GM18526 (cell line): ENCODE data around the gene HMG20A.

Experiments used
- POLR2A ChIP-seq: IDR thresholded peaks from 3 replicates; pipeline ENCODE4 v1.6.1; 2011; ENCODE audit not compliant: insufficient read length; ENCODE audit errors: extremely low read depth

Gene HMG20A

DNA sequence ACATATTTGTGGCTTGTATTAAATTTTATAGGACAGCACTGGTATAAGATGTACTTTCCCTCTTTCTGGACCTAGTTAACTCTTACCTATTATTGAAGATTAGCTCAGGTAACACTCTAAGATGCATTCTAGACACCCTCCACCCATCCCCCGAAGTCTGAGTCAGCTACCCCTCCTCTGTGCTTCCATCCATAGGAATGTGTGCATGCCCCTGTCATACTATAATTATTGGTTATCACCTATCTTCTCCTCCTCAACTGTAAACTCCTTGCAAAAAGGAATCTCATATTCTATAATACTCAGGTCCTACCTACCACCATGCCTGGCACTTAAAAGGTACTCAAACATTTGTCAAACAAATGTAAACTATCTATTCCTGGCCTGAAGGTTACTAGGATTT is 3.7 kb upstream of the HMG20A start:
- TF ChIP-seq POLR2A: no peak

DNA sequence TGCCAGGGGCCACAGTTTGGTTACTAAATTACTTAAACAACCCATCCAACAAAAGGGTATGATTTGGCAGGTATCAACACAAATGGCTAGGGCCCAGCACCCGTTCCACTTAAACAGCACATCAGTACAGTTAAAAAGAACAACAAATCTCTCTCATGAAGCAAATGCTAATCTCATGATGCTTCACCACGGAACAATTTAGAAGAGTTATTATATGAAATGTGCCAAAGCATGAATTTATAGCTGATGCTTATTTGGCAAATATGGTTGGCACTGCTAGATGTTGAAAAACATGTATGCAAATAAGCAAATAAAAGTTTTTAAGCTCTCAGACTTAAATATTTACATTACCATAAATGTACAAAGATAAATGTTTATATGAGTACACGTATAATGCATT is 3.1 kb upstream of the HMG20A start:
- no peak for TF ChIP-seq POLR2A

DNA sequence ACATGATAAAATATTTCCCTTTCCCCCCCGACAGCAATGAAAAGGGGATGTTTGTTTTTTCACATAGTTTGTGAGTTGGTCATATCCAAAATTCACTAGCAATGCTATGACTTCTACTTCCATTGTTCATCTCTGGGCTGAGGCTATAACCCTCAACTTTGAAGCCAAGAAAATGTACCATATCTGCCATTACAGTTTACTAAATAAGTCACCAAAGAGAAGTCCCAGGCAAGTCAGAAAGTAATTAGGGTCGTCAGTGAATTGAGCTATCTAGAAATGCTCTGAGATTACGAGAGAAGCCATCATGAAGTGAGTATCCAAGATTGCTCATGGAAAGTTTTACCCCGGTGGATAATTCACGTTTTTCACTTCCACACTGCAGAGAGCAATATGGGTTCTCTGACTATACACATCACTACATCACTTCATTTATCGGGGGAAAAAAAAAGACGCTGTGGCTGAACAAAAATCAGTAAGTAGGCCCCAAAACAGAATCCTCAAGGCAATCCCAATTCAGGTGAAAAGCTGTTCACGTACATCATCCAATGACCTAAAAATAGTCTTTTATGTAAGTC is 2.2 kb upstream of the HMG20A start:
- no peak for TF ChIP-seq POLR2A

DNA sequence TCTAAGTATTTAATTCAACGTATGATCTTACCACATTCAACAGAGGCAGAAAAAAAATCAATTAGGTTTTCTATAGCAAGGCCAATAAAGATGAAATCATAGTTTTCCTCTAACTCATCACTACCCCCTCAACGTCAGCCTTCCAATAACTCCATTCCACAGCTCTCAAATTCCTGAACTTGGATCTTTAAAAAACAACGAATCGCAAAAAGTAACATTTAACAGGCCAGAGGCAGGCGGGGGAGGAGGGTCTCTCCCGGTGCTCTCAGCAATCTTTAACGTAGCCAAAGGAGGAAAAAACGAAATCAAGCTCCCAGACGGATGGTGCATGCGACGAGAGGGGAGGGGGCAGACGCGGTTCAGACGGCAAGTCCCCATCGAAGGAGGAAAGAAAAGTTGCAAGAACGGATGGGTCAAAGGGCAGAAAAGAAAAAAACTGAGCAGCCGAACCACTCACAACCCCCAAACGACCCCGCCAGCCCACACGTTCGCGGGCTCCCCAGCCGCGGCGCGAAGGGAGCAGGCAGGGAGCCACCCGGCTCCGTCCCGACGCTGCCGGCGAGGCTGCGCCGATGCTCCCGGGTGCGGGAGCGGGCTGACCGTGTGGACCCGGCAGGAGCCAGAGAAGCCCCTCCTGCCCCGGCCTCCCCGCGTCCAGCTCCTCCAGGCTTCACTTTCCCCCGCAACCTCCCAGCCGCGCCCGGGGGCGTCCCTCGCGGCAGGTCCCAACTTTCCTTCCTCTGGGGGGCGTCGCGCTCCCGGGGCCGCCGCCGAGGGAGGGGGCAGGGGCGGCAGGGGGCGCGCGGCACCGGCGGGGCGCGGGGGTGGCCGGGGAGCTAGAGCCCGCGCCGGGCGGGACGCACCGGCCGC is 1.5 kb upstream of the HMG20A start:
- no peak for TF ChIP-seq POLR2A

DNA sequence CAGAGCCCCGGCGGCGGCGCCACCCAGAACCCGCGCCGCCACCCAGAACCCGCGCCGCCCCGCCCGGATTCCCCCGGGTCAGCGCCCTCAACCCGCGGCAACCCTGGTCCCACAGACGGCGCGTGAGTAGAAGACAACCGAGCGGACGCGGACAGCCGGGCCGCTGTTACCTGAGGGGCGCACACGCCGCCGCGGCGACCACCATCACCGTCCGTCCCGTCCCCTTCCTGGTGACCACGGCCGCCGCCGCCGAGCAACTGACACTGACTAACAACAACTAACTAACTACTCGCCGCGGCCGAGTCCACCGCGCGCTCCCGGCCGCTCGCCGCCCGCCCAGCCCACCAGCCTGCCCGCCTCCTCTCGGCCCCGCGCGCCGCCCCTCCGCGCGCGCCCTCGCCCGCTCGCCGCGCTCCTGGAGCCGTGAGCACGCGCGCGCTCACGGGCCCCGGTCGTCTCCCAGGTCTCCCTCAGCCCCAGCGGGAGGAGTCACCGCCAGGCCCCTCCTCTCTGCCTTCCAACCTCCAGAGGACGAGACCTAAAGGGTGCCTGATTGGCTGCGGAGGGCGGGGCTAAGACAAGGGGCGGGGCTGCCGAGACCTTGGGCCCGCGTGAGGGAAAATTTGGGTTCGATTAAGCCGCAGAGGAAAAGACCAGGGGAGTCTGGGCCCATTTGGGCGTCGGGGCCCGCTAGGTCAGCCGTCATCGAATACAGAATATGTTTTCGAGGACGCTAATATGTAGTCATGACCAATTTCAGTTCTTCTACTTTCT is 665 bp upstream of the HMG20A start, which contains the start of gene PEAK1:
PEAK1 (minus strand) TSS at position 269 of the 774 bp plus-strand sequence. CDS start 238,178 bp downstream, outside the sequence.
- TF ChIP-seq POLR2A: peak; percentile 59

DNA sequence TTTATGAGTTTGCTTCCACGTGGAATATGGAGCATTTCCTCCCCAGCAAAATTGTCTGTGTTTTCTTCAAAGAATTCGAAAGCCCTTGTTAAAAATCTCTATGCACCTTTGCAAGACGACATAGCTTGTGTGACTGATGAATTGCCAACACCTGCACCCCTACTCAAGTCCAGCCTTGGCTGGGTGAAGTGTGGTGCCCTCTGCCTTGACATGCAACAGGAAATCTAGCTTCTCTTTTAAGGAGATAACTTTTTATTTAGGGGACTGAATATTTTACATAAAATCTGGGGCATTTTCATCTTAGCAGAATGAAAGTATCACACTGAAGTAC is 647 bp downstream of the HMG20A start:
- TF ChIP-seq POLR2A: no peak

DNA sequence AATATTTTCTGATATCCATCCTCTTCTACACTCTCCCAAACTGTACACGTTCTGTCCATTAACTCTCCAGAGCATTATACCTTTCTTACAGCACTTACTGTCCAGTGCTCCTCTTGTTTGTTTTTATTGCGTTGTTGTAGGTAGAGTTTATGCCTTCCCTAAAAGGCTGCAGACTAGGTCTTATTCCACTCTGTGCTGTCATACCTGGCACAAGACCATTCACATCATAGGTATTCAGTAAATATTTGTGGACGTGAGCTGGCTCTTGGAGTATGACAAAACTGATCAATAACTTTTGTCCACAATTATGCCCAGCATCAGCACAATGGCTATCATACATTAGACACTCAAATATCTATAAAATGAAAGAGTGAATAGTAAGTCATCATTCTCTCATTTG is 4.4 kb downstream of the HMG20A start:
- TF ChIP-seq POLR2A: no peak

DNA sequence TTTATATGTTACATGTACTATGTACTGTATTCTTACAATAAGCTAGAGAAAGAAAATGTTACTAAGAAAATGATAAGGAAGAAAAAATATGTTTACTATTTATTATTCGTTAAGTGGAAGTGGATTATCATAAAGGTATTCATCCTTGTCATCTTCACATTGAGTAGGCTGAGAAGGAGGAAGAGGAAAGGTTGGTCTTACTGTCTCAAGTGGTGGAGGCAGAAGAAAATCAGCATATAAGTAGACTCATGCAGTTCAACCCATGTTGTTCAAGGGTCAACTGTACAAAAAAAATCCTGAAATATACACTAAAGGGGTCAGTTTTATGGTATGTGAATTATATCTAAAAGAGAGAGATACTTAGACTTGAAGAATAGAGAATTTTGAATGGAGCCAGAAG is 5.7 kb downstream of the HMG20A start:
- TF ChIP-seq POLR2A: no peak

DNA sequence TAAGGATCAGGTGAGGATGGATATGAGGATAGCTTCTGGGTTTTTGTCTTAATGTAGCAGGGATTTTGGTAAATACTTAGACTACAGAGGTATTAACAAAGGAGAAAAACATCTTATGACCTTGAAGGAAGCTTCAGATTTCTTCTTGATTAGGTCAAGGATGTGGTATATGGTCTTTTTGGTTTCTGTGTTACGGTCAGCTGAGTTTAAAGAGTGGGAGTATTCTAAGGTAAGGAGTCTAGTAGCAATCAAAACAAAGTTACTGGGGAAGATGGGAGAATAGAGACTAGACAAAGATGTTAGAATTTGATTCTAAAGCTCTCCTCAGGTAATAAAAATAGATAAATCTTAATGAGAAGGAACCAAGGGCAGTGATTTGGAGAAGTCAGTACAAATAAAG is 6.2 kb downstream of the HMG20A start:
- no peak for TF ChIP-seq POLR2A

DNA sequence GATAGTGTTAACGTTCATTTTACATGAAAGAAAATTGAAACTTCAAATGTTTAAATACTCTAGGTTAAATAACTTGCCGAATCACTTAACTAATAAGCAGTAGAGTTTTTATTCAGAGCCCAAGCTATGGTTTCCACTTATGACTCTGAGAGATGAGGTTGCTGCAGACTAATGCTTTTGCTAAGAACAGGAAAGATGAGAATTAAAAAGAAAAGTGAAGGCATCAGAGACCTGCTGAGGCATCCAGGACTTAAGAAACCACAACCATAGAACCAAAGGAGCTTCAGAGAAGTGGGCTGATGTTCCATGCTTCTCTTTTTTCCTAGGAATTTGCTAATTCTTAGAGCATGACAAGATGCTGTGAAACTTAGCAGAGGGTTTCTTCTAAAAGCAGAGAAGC is 9.5 kb downstream of the HMG20A start:
- TF ChIP-seq POLR2A: no peak

DNA sequence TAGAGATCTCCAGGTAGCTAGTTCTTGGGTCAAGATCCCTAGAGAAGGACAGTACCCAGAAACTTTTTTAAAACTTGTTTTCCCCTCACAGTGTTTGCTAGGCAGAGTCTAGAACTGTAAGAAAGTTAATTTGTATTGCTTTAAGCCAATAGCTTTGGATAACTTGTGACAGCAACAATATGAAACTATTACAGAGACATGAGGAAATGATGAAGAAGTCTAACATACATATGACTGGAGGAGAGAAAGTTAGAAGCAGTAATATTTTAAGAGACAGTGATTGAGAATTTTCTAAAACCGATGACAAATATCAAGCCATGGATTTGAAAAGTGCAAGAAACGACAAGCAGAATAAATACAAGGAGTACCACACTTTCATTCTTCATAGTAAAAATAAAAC is 10.0 kb downstream of the HMG20A start:
- no peak for TF ChIP-seq POLR2A

DNA sequence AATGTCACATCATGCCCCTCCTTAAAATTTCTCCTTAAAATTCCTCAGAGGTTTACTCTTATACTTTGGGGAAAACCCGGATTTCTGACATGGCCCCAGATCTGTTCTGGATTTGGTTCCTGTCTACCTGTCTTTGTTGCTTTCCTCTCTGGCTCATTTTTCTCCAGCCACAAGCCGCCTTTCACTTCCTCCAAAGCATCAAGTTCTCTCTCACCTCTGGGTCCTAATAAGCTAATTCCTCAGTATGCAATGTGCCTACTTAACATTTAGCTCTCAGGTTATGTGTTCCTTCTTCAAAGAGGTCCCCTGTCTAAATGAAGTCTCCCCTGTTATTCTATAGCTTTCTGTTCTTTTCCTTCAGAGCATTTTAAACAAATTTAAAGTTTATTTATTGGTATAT is 16.1 kb downstream of the HMG20A start:
- TF ChIP-seq POLR2A: no peak

DNA sequence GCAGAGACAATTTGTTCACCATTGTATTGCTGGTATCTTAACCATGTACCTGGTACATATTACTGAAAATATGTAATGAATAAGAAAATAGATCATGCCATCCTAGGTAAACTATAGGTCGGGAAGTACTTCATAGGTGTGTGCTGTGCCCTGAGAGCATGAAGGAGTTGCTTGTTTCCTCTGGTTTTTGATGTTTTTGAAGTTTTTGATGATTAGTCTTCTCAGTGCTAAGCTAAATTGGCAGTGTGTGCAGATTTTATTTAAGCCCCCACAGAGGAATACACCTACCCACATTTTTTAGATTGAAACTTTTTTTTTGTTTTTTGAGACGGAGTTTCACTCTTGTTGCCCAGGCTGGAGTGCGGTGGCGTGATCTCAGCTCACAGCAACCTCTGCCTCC is 16.6 kb downstream of the HMG20A start:
- TF ChIP-seq POLR2A: no peak

DNA sequence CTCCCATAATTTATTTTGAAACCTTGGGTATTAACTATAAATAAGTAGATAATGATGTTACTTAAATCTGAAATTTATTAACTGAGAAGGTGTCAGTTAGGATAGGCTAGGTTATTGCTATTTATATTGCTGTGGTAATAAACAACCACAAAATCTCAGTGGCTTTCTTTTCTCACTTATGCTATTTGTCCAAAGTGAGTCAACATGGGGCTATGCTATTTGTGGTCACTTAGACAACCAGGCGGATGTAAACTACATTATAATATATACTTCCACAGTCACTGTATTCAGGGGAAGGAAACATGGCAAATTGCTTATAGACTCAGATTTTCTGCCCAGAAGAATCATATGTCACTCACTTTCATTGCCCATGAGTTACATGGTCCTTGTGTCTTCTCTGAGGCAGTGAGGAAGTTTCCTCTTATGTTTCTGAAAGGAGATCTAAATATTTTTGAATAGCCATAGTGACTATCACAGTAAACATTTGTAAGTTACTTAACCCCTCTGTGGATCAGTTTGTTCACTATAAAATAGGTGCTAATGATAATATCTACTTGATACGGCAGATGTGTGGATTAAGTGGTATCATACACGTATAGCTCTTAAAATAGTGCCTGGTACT is 19.8 kb downstream of the HMG20A start:
- no peak for TF ChIP-seq POLR2A

DNA sequence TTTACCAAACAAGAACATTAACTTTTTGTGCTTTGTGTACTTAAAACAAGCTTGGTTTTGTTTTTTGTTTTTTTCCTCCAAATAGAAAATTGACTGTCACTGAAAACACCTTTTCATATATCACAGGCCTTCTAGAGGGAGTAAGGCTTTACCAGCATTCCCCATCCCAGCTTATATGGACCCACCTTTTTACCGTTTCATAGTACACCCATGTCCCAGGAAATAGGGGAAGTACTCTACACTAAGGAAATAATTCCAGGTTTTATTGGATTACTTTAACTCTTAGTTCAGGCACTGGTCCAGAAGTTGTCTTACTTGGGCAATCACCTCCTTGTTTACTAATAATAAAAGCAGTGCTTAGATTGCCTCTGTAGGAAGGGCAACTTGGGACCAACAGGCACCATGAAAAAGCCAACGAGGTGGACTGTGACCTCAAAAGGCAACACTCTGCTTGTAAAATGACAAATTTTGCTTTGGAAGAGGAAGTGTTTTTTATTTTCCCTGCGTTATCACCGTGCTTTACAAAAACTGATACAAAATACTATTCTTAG is 26.2 kb downstream of the HMG20A start:
- TF ChIP-seq POLR2A: no peak

DNA sequence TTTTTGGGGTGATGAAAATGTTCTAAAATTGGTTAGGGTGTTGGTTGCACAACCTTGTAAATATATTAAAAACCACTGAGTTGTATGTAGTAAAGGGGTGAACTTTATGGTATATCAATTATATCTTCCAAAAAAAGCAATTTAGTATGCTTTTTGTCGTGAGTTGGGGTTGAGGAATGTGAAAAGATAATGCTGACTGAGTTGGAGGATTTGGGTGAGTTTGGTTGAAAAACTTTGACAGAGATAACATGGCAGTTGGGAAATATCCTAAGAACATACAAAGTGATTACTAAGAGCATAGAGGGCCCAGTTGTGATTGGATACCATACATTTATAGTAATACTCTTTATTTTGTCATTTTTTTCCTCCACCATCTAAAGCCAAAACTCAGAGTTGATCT is 33.6 kb downstream of the HMG20A start:
- TF ChIP-seq POLR2A: no peak

DNA sequence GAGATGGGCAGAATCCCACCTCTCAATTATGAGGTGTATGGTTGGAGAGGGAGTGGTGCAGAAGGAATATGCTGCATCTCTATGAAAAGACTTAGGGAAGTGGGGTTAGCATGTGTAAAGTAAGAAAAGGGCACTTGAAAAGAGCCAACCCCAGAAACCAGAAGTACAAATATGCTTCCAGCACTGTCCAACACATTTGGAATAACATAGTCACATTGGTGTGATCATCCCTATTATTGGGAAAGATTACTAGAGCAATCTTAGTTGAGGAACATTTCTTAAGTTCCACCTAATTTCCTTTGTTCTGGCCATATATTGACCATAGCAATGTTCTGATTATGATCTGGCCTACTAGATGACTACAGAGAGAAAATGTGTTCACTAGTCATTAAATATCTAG is 34.3 kb downstream of the HMG20A start:
- TF ChIP-seq POLR2A: no peak
